GM18868 (cell line): Measurements from ENCODE around the gene LRRFIP2.
"Not testable (repeated sequence)": the region's sequence is repeated elsewhere in the genome, so short reads cannot be mapped to it uniquely, and the experiment has no call there.

Experiments
- ATAC-seq: cut with Tn5 transposase; IDR thresholded peaks from one replicate; pipeline ENCODE4 v1.9.1; 2021; ENCODE audit warnings: mild to moderate bottlenecking, moderate library complexity; ENCODE audit not compliant: unreplicated experiment

The LRRFIP2 gene

DNA sequence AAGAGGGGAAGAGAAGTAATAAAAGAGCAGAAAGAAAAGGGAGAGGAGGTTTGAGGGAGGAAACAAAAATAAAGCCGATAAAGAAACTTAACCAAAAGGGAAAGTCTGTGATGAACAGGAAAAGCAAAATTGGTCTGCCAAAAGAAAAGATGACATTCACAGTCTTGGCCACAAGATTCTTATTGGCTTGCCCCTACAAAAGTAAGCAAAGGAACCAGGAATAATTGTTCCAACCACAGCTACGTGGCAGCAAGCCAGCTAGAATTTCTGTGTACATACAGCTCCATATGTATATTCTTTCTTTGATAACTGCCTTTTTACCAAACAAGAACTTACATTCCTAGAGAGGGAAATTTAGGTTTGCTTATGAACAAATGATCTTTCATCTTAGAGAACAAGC lies 101.5 kb downstream of the LRRFIP2 start:
- no peak for ATAC-seq

GRCh38 chr3:37071921-37072320 lies 102.5 kb downstream of the LRRFIP2 start:
- ATAC-seq = no peak

- ATAC-seq = no peak
Observed at GRCh38 chr3:37068031-37068430, 106.4 kb downstream of the LRRFIP2 start.

GRCh38 chr3:37067577-37067976 lies 106.8 kb downstream of the LRRFIP2 start:
- ATAC-seq = no peak

GRCh38 chr3:37064747-37065146 lies 109.6 kb downstream of the LRRFIP2 start:
- ATAC-seq = no peak

GRCh38 chr3:37058117-37058516 lies 116.3 kb downstream of the LRRFIP2 start:
- ATAC-seq = no peak

GRCh38 chr3:37056826-37057225 lies 117.6 kb downstream of the LRRFIP2 start:
- ATAC-seq = no peak

- not testable (repeated sequence) for ATAC-seq
Observed at GRCh38 chr3:37055077-37055476, 119.3 kb downstream of the LRRFIP2 start.

DNA sequence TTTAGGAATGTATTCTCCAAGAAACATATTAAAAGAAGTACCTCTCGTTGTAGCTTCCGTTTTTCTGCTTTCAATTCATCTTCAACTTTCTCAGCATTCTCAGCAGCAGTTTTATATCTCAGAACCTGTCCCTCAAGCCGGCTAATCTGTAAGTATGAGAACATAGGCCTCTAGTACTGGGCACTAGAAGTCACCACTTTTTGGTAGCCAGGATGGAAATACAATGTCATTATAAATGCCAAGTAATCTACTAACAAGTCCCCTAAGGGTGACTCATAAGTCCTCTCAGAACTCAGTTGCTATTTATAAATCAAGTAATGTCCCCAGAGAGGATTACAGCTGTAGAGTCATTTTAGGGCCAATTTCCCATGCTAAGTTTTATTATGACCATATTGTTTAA lies 120.0 kb downstream of the LRRFIP2 start:
- ATAC-seq = peak; percentile 96

DNA sequence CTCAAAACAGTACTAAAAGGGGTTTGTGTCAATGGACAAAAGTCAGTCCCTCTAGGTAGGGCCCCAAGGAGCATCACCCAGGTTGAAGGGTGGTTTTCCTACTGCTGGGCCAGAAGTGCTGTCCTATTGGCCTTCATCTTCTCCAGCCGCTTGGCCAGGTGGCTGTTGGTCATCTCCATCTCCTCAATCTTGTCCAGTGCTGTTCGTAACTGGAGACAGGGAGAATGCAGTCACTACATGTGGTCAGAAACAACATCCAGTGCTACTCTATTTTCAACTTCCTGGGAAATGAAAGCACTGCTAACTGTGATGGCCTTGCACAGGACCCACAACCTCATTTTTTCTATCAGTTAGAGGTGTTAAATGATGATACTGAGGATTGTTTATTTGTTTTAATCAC lies 120.6 kb downstream of the LRRFIP2 start:
- no peak for ATAC-seq

DNA sequence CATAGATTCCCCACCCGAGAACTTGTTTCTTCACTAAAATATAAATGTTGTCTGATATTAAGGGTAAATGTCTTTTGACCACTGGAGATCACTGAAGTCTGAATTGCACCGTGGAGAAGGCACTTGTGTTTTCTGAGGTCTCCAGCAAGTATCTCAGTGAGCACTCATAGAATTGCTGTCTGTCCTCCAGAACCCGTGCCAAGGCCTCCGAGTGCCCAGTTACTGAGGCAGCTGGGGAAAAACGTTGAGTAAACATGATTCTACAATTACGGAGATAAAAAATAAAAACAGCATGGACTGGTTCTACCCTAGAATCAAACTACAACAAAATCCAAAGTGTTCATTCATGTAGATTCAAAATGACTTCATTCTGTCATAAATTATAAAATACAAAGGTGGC lies 121.0 kb downstream of the LRRFIP2 start:
- no peak for ATAC-seq

DNA sequence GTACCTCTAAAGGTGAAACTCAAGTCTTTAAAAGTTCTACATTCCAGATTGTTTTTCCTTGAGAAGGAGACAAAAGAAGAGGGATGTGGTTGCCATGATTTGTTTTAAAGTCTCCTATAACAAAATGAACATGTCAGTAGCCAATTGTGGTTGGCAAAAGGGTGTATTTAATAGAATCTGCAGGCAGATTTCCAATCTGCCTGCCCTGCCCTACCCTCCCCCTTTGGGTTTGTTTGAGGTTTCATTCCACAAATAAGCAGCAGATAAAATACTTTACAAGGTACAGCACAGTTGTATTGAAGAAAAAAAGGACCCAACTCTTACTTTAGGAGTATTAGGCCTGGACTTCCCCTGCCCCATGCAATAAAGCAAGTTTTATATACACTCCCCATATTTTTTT lies 121.5 kb downstream of the LRRFIP2 start:
- ATAC-seq = no peak

- ATAC-seq = no peak
Observed at GRCh38 chr3:37050282-37050681, 124.1 kb downstream of the LRRFIP2 start.

- not testable (repeated sequence) for ATAC-seq
Observed at GRCh38 chr3:37042712-37043111, 131.7 kb downstream of the LRRFIP2 start.

DNA sequence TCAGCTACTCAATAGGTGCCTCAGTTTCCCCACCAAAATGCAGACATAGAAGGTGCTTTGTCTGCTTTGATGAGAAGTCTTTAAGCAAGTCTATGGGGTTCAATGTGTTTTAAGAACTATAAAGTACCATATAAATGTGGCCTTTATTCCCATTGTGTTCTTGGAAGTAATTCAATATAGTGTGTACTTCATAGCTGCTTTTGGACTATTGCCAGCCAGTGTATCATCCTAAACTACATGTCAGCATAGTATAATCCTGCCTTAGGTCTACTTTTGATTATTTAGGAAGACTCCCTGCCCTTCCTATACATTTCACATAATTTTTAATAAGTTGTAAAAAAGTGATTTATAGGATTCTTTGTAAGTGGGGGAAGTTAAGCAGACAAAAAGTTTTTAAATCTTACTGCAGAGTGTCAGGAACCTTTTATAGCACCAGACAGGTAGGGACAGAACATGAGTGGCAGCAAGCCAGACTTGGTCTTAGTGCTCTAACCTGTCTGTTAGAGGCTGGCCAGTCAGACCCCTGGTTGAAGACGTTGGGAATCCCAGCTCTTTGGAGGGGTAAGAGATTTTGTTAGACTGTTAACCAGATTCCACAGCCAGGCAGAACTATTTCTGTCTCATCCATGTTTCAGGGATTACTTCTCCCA lies 132.7 kb downstream of the LRRFIP2 start:
- no peak for ATAC-seq

GRCh38 chr3:37040231-37040630 lies 134.2 kb downstream of the LRRFIP2 start:
- ATAC-seq = no peak

- ATAC-seq = no peak
Observed at GRCh38 chr3:37039161-37039846, 135.1 kb downstream of the LRRFIP2 start.

- ATAC-seq = no peak
Observed at GRCh38 chr3:37037352-37037751, 137.0 kb downstream of the LRRFIP2 start.

DNA sequence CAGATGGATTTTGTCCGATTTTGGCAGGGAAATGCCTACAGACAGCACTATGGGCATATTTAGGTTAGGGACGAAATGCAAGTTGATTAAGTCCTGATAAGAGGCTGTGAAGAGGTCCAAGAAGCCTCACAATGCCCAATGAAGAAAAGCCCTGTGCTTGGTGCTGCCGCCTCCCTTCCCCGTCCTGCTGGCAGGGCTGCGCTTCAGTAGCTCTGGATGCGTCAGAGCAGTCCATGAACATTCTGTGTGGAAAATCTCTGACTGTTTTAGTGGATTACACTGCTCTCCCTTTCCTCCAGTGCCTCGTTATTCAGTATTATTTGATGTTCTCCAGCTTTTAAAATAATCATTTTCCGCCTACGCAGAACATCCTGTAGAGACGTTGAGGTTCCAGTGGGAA lies 141.4 kb downstream of the LRRFIP2 start:
- no peak for ATAC-seq

GRCh38 chr3:37031096-37031682 lies 143.2 kb downstream of the LRRFIP2 start:
- no peak for ATAC-seq

- no peak for ATAC-seq
Observed at GRCh38 chr3:37030588-37030987, 143.8 kb downstream of the LRRFIP2 start.

- ATAC-seq = no peak
Observed at GRCh38 chr3:37029516-37030163, 144.7 kb downstream of the LRRFIP2 start.
